NCI-H146 (cell line): ENCODE results near the gene PALLD.
"Not testable (repeated sequence)": the region's sequence is repeated elsewhere in the genome, so short reads cannot be mapped to it uniquely, and the experiment has no call there.

Source experiments
- DNase-seq: peaks from one replicate; lab custom pipeline; 2025; lab: John Stamatoyannopoulos, UW

PALLD gene

GRCh38 chr4:168708108-168708507, 211.3 kb downstream of the PALLD start:
- DNase-seq, result no peak

- DNase-seq, result no peak
Measured at GRCh38 chr4:168710353-168710946, 213.6 kb downstream of the PALLD start.

GRCh38 chr4:168711197-168712140, 214.6 kb downstream of the PALLD start:
- no peak for DNase-seq

- no peak for DNase-seq
Measured at GRCh38 chr4:168712316-168712890, 215.6 kb downstream of the PALLD start.

- no peak for DNase-seq
Measured at GRCh38 chr4:168713253-168713652, 216.4 kb downstream of the PALLD start.

GRCh38 chr4:168715896-168716295, 219.0 kb downstream of the PALLD start:
- DNase-seq, result no peak

- no peak for DNase-seq
Measured at GRCh38 chr4:168716406-168717129, 219.7 kb downstream of the PALLD start.

- DNase-seq, result no peak
Measured at GRCh38 chr4:168717847-168718246, 221.0 kb downstream of the PALLD start.

- DNase-seq, result no peak
Measured at GRCh38 chr4:168719725-168720124, 222.9 kb downstream of the PALLD start.

GRCh38 chr4:168720396-168720900, 223.6 kb downstream of the PALLD start:
- no peak for DNase-seq

- DNase-seq, result no peak
Measured at GRCh38 chr4:168722391-168722790, 225.5 kb downstream of the PALLD start.

GRCh38 chr4:168723020-168723419, 226.2 kb downstream of the PALLD start:
- DNase-seq, result no peak

GRCh38 chr4:168723569-168723968, 226.7 kb downstream of the PALLD start:
- no peak for DNase-seq

- no peak for DNase-seq
Measured at GRCh38 chr4:168724243-168724642, 227.4 kb downstream of the PALLD start.

GRCh38 chr4:168724686-168725411, 228.0 kb downstream of the PALLD start:
- DNase-seq, result no peak

- no peak for DNase-seq
Measured at GRCh38 chr4:168725930-168726329, 229.1 kb downstream of the PALLD start.

GRCh38 chr4:168727181-168727580, 230.3 kb downstream of the PALLD start:
- not testable (repeated sequence) for DNase-seq

- DNase-seq, result no peak
Measured at GRCh38 chr4:168731006-168731636, 234.3 kb downstream of the PALLD start.

- DNase-seq, result no peak
Measured at GRCh38 chr4:168731706-168732414, 235.0 kb downstream of the PALLD start.

- DNase-seq, result no peak
Measured at GRCh38 chr4:168732714-168733113, 235.9 kb downstream of the PALLD start.
